ENCODE results near the gene RNASE4. TPM values are rescaled to one million over a fixed set of nuclear protein-coding genes. Genes with fewer than 3 reads are reported as not detected.
A peak's percentile ranks its signal among the peaks of the same experiment; 100 is the strongest.

Gene RNASE4
- total and polyA plus RNA-seq, 10 of the 15 experiments (the other 5 are each of a cell fraction or from before 2014, with no cell fraction given) = 0.87 to 2.6 (median 1.3) TPM

DNA sequence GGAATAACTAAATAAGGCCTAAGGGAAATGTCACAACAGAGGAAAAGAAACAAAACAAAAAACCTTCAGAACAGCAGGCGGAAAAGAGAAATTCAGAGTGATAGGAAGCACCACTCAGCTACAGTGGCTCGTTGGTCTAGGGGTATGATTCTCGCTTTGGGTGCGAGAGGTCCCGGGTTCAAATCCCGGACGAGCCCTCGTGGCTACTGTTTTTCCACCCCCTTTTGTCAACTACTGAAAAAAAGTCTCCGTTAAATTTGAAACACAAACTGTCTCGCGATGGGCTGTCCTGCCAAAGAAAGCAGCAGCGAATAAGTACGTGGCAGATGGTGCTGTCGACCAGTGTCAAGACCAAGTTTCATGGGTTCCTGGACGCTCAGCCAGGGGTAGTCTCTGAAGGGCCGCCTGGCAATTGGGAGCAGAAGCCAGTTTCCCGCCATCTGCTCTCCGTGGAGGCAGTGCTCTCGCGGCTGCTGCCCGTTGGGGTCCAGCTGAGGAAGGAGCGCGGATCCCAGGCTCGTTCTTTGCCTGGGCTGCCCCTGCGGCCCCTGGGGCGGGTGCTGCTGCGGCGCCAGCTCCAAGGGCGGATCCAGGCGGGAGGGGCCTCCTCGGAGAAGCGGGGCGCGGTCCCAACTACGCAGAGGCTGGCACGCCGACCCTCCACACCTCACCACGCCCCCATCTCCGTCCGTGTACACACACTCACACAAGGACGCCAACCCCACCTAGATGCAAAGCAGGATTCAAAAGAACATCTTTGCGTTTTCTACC, at the start of gene RNASE4 (continued):
- TF ChIP-seq, protein P1, sequence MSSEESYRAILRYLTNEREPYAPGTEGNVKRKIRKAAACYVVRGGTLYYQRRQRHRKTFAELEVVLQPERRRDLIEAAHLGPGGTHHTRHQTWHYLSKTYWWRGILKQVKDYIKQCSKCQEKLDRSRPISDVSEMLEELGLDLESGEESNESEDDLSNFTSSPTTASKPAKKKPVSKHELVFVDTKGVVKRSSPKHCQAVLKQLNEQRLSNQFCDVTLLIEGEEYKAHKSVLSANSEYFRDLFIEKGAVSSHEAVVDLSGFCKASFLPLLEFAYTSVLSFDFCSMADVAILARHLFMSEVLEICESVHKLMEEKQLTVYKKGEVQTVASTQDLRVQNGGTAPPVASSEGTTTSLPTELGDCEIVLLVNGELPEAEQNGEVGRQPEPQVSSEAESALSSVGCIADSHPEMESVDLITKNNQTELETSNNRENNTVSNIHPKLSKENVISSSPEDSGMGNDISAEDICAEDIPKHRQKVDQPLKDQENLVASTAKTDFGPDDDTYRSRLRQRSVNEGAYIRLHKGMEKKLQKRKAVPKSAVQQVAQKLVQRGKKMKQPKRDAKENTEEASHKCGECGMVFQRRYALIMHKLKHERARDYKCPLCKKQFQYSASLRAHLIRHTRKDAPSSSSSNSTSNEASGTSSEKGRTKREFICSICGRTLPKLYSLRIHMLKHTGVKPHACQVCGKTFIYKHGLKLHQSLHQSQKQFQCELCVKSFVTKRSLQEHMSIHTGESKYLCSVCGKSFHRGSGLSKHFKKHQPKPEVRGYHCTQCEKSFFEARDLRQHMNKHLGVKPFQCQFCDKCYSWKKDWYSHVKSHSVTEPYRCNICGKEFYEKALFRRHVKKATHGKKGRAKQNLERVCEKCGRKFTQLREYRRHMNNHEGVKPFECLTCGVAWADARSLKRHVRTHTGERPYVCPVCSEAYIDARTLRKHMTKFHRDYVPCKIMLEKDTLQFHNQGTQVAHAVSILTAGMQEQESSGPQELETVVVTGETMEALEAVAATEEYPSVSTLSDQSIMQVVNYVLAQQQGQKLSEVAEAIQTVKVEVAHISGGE (CRISPR knock-in tag; IDR thresholded peaks at IDR 0.05) = no peak
- TF ChIP-seq HDAC2 (IDR thresholded peaks at IDR 0.05) (no peak), NR2F1 (conservative IDR thresholded peaks at IDR 0.05) (peak; percentile 73; the same call in 1 of the 2 replicates), SIX5 (IDR thresholded peaks at IDR 0.05; ENCODE audit: low read depth, low read length, severe bottlenecking) (no peak), IRF4 (IDR thresholded peaks at IDR 0.05; ENCODE audit: low read depth, low read length) (peak; percentile 46; the same call in 1 of the 2 replicates), POLR2A (IDR thresholded peaks at IDR 0.05; ENCODE audit: low read depth, low read length) (peak; percentile 62), IKZF1 (conservative IDR thresholded peaks at IDR 0.05) (peak; percentile 80), RELA (IDR thresholded peaks at IDR 0.05; ENCODE audit: borderline replicate concordance, partially characterized antibody) (no peak)
- TF ChIP-seq, protein P2, sequence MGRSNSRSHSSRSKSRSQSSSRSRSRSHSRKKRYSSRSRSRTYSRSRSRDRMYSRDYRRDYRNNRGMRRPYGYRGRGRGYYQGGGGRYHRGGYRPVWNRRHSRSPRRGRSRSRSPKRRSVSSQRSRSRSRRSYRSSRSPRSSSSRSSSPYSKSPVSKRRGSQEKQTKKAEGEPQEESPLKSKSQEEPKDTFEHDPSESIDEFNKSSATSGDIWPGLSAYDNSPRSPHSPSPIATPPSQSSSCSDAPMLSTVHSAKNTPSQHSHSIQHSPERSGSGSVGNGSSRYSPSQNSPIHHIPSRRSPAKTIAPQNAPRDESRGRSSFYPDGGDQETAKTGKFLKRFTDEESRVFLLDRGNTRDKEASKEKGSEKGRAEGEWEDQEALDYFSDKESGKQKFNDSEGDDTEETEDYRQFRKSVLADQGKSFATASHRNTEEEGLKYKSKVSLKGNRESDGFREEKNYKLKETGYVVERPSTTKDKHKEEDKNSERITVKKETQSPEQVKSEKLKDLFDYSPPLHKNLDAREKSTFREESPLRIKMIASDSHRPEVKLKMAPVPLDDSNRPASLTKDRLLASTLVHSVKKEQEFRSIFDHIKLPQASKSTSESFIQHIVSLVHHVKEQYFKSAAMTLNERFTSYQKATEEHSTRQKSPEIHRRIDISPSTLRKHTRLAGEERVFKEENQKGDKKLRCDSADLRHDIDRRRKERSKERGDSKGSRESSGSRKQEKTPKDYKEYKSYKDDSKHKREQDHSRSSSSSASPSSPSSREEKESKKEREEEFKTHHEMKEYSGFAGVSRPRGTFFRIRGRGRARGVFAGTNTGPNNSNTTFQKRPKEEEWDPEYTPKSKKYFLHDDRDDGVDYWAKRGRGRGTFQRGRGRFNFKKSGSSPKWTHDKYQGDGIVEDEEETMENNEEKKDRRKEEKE (IDR thresholded peaks at IDR 0.05) = no peak

All from GM12878 (cell line).